NCI-H2029 (cell line): ENCODE measurements around the gene GRB10.
A peak's percentile ranks its signal among the peaks of the same experiment; 100 is the strongest.

ENCODE experiments used
- DNase-seq: peaks from one replicate; lab custom pipeline; 2025; lab: John Stamatoyannopoulos, UW

Gene GRB10

DNA sequence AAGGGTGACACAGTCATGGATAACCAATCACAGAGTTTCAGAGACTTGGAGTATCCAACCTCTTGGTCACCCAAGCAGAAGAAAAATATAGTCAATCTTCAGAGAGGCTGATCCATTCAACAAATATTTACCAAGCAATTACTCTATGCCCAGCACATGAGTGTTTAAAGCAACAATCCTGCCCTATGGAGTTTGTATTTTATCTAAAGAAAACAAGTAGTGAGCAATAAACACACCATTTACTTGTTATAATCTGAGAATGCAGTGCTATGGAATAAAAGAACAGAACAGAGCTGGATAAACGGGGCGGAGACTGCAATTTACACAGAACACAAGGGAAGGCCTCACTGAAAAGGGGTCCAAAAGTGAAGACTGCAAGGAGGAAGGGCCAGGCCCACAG is 63.8 kb downstream of the GRB10 start:
- peak; percentile 18 for DNase-seq

DNA sequence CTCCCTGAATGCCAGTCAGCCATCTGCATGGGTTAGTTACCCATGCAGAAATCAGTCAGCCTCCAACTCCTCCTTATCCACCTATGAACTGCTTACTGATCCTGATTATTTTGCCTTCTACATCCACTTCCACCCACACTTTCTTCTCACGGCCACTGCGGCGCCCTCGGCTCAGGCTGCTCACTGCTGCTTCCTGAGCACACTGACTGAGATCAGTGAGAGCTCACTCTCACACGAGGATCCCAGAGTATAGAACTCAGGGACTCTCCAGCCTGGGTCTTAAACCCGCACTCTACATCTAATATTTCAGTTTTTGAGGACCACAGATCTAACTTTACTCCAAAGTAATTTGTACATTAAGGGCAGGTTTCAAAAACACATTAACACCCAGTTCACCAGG is 64.4 kb downstream of the GRB10 start:
- DNase-seq, result no peak

DNA sequence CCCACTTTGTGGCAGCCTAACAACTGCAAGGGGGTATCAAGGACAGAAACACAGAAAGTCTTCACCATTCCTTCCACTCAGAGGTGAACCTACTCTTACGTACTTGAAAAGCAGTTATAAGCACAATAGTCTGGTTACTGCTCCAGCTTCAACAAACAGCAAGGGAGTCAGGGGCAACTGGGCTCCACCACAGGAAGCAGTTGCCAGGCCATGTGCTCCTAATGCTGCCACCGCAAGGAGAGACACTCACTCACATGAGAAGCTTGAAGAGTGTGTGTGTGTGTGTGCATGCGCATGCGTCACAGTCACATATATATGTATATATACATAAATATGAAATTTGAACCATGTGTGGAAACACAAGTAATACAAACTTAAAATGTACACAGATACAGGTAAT is 65.5 kb downstream of the GRB10 start:
- DNase-seq, result no peak

DNA sequence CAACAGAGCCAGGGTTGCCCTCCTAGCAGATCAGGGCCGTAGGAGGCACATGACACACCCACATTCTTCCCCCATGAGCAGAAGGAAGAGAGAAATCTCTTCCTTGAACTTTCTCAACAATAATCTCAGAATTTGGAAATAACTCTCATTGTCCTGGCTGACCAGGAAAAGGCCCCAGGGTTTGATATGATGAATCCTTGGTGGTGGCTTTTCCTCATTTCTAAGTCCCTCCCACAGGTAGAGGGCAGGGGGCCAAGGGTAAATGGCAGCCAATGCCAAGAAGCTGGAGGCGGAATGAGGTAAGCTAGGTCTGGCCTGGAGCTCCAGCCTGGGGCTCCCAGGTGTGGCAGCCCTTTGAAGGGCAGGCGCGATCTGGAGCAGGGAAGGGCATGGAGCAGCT is 67.8 kb downstream of the GRB10 start:
- peak; percentile 36 for DNase-seq

DNA sequence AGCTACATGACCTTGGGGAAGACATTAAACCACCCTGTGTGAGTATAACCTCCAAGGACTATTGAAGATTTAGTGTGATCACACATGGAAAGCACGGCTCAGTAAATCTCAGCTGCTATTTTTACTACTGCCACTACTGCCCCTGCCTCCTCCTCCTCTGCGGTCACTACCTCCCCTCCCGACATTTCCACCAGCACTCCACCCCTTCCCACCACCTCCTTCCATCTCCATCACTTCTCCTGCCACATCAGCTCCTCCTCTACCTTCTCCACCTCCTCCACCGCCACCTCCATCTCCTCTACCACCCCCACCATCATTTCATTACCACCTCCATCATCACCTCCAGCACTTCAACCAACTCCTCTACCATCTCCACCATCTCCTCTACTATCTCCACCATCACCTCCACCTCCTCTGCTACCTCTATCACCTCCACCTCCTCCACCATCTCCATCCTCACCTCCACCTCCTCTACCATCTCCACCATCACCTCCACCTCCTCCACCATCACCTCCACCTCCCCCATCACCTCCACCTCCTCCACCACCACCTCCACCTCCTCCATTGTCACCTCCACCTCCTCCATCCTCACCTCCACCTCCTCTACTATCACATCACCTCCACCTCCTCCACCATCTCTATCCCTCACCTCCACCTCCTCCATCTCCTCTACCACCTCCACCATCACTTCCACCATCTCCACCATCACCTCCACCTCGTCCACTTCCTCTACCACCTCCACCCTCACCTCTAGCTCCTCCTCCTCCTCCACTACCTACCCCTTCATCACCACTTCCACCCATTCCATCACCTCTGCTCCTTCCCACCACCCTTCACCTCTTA is 69.4 kb downstream of the GRB10 start:
- no peak for DNase-seq

DNA sequence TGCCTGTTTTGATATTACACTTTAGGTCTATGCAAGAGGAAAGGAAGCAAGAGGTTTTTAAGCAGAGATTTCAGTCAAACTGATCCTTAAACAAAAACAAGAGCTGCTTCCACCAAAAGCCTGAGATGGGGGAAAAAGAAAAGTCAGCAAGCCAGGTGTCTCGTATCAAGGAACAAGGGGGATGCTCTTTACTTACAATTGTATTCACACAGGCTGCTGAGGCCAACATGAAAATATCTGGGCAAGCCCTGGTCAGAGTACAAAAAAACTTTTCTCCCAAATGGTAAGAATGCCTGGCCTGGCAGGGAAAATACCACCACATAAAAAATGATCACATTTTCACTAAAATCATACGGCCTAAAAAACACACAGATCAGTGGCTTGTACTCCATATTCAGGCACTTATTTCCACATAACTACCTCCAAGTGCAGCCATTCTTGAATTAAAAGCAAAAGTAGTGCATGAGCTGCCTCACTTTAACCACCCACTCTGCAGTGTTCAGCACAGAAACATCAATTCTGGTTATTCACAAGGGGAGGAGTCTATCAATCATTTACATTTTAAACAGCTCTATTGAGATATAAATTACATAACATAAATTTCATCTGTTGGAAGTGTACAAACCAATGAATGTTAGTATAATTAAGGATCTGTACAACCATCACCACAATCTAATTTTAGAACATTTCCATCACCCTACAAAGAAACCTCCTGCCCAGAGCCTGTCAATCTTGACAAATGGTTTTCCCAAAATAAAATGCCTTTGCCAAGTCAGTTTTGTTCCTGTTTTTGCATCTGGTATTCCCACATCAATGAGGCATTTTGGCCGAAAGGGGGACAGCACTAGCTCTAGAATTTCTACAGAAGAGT is 70.2 kb downstream of the GRB10 start:
- no peak for DNase-seq

DNA sequence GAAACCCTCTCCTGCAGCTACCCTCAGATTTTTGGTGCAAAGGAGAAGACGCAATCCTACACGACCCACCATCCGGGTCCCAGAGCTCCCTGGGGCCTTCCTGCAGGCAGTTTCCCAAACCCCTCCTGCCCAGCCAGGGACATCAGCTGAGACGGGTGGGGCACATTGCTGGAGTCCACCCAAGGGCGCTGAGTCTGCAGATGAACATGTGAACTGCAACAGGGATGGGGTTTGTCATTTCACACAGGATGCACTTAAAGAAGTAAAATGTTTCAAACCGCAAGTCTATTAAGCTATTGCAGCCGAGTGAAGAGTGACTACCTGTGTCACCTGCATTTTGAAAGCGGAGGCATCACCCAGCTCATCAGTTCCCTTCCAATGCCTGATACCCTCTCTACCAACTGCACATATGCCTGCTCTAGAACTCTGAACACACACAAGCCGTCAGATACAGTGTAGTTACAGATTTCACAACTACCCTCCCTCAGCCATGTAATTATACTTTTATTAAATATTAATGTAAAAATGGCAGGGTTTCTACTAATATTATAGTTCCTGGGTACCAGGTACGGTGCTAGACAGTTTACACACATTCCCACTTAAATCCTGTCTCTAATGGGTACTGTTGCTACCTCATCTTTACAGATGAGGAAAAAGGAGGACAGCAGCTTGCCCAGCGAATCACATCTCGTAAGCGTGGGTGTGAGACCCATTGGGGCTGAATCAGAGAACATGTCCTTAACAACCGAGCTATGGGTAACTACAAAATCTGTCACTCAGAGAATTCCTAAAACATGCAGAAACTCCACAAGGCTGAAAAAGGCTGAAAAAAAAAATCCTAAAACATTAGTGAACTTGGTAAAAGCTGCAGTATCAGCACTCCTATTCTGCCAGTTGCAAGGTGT is 71.2 kb downstream of the GRB10 start:
- DNase-seq, result no peak

DNA sequence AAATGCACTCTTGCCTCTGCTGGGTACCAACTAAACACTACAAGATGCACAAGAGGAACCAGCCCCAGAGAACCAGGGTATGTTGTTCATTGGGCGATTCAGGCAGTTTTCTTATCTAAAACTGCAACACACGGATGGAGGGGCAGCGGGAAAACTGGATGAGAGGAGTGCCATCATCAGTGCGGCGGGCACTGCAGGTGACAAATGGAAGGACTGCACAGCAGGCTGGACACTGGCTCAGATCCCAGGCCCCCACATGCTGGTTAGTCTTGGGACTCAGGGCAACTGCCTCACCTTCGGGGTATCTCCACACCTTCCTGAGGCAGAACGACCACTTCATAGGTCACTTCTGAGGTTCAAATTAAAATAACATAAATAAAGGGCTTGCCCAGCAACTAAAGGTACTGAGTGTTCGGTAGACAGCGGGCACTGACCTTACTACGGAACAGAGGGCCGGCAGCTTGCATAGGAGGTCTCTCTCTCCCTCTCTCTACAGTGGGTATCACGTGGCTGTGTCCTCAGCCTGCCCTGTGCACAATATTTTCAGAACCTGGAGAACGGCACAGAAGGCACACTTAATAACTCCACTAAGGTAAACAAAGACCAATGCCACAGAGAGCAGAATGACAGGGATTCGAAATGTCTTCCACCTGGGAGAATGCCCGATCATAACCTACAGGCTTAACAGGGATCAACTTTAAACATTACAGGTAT is 72.1 kb downstream of the GRB10 start:
- DNase-seq, result no peak

DNA sequence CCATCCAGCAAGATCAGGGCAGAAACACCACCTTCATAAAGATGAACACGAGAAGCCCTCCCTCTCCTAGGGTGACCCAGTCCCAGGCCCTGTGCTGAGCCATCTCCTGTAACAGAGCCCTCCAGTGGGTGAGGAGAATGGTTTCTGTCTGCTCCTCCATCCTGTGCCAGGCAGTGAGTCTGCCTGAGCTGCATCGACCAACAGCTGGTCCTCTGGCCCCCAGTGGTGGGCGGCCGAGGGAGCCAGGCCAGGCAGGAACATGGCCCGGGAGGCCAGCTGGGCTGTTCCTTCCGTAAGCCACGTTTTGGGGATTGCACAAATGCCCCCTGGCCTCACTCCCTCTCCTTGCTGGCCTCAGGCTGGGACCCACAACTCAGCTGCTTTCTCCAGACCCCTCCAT is 73.5 kb downstream of the GRB10 start:
- DNase-seq, result no peak

DNA sequence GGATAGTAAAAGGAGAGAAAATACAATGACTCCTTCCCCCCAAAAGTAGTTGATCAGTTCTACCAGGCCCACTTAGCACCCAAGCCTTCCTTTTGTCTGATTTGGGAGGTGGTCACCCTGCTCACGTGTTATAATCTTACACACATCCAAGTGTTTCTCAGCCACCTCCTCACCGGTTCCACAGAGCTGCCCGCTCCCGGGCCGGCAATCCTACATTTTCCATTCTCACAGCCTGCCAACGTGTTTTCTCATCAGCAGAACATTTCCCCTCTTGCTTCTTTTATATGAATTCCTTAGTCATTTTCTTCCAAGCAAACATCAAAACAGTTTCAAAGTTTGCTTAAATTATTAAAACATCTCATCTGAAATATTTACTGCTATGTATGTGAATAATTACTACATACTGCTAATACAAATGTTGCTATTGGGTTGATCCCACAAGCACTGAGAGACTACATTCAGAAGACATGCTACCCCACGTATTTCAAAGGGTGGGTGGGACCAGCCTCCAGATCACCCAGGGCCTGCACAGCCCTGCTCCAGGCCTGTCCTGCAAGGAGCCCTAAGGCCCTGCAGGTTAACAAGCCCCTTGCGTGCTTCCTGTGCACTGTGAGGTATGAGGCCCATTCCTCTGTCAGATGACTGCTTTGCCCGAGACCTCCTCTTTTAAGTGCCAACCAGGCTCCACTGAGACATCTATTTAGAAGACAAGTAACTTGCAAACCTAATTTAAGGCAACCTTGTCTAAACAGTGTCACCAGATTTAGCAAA is 75.3 kb downstream of the GRB10 start:
- no peak for DNase-seq

DNA sequence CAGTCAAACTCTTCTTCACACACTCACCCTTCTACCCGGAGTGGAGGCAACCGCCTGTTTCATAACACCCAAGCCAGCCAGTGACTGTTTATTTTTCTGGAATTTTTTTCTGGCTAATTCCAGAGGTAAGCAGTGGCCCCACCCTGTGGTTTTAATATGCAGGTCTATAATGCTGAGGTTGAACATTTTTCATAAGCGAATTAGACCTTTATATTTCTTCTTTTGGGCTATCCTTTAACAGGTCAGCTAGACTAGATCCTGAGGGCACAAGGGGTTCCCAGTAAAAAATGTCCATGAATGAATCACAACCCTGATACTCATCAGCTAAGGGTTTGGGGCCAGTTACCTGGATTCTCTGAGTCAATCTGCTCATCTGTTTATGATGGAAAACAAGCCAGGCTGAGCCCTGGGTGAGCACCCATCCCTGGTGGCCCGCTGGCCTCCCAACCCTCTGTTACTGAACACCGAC is 76.2 kb downstream of the GRB10 start:
- DNase-seq, result no peak

DNA sequence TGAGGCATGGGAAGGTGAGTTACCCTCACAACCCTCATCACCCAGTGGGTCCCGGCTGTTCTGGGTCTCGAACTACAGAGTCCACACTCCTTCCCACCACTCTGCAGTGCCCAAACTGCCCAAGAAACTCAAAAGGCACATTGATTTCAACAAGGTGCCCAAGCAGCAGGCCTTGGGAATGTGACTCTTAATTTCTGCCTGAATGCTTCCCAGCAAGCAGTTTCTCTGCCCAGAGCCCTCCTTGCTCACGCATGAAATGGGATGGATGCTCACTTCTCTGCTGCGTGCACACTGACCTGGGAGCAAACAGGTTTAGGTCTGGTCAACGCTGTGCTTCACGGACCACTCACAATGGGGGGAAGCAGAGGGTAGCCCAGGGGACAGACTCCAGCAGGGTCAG is 77.9 kb downstream of the GRB10 start:
- DNase-seq, result no peak

DNA sequence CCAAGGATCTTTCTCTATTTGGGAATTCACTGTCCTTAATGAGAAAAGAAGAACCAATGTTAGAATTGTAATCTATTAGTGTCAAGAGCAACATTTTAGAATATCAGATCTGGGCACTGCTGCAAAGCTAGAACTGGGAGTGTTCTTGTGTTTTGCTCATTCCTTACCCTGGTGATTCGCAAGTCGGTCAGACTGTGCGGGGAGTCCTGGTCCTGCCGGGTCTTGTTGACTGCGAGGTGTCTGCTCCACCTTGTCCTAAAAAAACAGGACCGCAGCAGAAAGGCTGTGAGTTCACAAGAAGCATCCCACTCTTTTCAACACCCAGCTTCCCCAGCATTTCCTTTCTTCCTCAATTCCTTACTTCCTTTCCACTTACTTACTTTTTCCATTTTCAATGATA is 79.0 kb downstream of the GRB10 start:
- DNase-seq, result no peak

DNA sequence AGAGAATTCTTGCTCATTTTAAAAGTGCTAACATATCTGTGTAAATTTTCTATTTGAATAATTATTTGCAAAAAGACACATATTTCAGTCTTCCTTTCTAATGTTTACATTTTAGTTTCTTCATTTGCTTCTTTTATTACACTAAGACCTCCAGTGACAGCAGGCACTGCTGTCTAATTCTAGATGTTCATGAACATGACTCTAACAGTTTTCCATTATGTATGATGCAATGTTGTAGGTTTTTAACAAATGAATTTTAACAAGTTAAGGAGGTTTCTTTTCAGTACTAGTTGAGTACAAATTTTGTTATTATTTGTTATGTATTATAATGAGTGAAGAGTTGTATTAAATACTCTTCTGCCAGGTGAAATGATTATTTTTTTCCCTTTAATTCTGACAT is 83.6 kb downstream of the GRB10 start:
- DNase-seq, result no peak

DNA sequence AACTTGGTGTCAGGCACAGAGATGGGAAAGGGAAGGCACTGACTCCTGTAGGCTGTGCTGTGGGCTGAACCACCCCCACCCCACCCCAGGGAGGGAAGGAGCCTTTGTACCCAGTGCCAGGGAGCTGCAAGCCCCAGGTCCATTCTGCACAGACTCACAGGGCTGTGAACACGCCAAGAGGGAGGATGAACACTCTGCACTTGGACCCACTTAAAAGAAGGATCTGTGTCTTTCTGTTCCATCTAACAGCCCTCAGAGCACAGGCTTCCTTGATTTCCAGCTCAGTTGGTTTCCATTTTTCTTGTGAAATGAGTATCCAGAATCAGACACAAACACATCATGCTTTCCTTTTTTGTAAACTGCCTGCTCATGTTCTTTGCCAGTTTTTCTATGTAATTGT is 84.9 kb downstream of the GRB10 start:
- DNase-seq, result no peak

DNA sequence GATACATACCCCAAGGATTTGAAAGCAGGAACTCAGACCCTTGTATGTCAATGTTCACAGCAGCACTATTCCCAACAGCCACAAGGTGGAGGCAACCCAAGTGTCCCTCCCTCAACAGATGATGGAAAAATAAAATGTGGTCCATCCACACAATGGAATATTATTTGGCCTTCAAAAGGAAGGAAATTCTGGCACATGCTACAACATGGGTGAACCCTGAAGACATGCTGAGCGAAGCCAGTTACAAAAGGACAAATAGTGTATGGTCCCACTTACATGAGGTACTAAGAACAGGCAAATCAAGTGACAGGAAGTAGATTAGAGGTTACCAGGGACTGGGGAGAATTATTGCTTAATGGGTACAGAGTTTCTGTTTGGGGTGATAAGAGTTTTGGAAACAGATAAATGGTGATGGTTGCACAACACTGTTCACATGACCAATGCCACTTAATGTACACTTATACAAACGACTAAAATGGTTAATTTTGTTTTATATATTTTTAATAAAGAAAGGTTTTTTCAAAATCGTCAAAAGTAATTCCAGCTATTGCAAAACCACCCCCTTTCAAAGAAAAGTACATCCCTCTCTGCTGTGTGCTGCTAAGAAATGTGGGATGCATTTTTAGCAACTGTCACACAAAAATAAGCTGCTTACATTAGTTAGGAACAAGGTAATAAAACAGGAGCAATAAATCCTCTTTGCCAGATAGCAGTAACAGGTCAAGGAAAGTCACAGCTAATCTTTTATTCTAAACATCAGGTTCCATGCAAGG is 85.7 kb downstream of the GRB10 start:
- no peak for DNase-seq

DNA sequence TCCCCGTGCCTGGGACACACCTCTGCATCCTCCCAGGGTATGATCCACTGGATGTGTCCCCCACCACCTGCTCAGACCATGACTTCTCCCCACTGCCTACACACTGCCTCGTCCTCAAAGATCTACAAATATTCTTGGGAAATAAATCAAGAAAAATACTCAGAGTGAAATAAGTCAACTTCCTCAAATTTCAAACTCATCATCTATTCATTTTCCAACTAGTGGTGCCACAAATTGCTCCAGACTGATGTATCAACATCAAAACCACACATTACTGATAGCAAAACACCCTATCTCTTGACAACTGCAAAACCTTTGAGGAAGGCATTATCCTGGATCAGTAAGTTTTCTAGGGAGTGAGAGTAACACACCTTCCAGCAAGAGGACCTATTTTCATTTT is 87.7 kb downstream of the GRB10 start:
- no peak for DNase-seq

DNA sequence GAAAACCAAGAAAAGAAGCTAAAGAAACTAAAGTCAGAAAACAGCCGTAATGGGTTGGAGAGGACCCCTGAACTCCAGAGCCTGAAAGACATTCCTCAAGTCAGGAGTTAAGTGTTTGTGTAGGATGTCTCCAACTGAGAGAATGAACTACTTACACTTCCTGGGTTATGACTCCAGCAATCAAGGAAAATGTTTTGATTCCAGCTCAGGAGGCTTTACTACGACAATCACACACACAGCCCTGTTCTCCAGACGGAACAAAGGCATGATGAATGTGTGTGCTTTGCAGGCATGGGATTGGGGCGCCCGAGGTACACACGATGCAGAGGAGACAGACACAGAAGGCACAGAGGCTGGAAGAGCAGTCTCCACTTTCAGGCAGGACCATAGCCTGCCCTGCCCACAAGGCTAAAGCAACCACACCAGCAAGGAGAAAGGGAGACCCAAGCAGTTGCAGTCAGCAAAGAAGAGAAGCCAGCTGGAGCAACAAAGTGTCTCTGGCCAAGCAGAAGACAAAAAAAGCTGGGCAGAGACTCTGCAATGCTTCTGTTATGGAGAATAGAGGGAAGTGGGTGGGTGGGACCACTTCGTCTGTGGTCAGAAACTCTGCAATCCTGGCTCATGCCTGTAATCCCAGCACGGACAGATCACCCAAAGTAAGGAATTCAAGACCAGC is 89.1 kb downstream of the GRB10 start:
- DNase-seq, result no peak

DNA sequence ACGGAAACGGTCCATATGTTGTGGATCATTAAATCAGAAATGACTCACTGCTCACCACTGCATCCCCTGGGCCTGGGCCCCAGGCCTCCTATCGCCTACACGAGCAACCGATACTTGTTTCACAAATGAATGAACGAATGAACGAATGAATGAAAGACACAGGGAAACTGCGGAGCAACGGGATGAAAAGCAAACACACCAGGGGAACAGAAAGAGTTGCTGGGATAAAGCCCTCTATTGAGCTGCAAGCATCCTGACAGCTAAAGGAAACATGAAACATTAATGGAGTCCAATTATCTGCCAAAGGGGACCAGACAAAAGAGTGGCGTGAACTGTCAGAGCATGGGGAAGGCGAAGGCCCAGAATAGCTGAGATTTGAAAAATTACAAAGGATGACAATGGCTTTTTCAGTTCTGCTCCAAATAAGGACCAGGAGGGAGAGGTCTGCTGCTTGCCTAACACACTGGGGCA is 92.1 kb downstream of the GRB10 start:
- DNase-seq, result no peak
